HepG2 (cell line): Measurements from ENCODE around the gene TNS4. TPM values are rescaled to one million over a fixed set of nuclear protein-coding genes. Genes with fewer than 3 reads are reported as not detected.

Experiments
- ETV5 ChIP-seq: IDR thresholded peaks from 2 replicates; pipeline ENCODE4 v1.6.1; 2018; ENCODE audit warnings: missing biosample characterization, missing genetic modification reagents, inconsistent platforms, borderline replicate concordance
- KIAA2018 ChIP-seq: sonication (generic); formaldehyde crosslinking; IDR thresholded peaks from 2 replicates; pipeline ENCODE4 v1.5.0; 2020; ENCODE audit warnings: mild to moderate bottlenecking, missing genetic modification reagents, borderline replicate concordance
- KLF13 ChIP-seq: sonication (generic); formaldehyde crosslinking; IDR thresholded peaks from 2 replicates; pipeline ENCODE4 v1.4.0; 2020; ENCODE audit warnings: mild to moderate bottlenecking, missing genetic modification reagents
- THAP9 ChIP-seq: sonication (generic); formaldehyde crosslinking; IDR thresholded peaks from 2 replicates; pipeline ENCODE4; 2020; ENCODE audit warnings: missing genetic modification reagents, mild to moderate bottlenecking, borderline replicate concordance
- TOE1 ChIP-seq: sonication (generic); formaldehyde crosslinking; IDR thresholded peaks from 2 replicates; pipeline ENCODE4 v1.4.0; 2020; ENCODE audit warnings: mild to moderate bottlenecking, missing genetic modification reagents
- UBTF ChIP-seq: sonication (generic); formaldehyde crosslinking; IDR thresholded peaks from 2 replicates; pipeline ENCODE4 v1.4.0; 2020; ENCODE audit warnings: mild to moderate bottlenecking, missing genetic modification reagents
- ZBTB44 ChIP-seq: sonication (generic); formaldehyde crosslinking; IDR thresholded peaks from 2 replicates; pipeline ENCODE4 v1.4.0; 2020; ENCODE audit warnings: missing genetic modification reagents
- ZFP36L1 ChIP-seq: sonication (generic); formaldehyde crosslinking; IDR thresholded peaks from 2 replicates; pipeline ENCODE4 v1.8.0; 2022; ENCODE audit warnings: mild to moderate bottlenecking, missing genetic modification reagents, moderate library complexity
- ZNF317 ChIP-seq: sonication (generic); formaldehyde crosslinking; IDR thresholded peaks from 2 replicates; pipeline ENCODE4 v1.5.0; 2020; ENCODE audit warnings: mild to moderate bottlenecking, missing genetic modification reagents
- ZNF44 ChIP-seq: sonication (generic); formaldehyde crosslinking; IDR thresholded peaks from 2 replicates; pipeline ENCODE4 v1.5.1; 2020; ENCODE audit warnings: mild to moderate bottlenecking, missing genetic modification reagents
- polyA plus RNA-seq, 8 experiments: library from polyadenylated mRNA; depleted of rRNA in 3 of 8; stranded (reverse) in 7 of 8; unstranded in 1 of 8; fragments of >200 nt; fragmentation: Illumina TruSeq in 4 of 8; extraction: Trizol in 4 of 8; gene quantifications; 2 replicates each; pipeline versions ENCODE4 v1.2.1 to v1.2.3, GENCODE V29; 2011 to 2016; ENCODE audit warnings: low read depth in 4 of 8, missing spikeins in 1 of 8, mixed read lengths in 1 of 8; ENCODE audit not compliant: insufficient read depth in 1 of 8
- total RNA-seq, 5 experiments: library from RNA; depleted of rRNA; stranded (reverse); fragments of >200 nt; fragmentation: Illumina TruSeq; extraction: Trizol; gene quantifications; 2 replicates each; pipeline ENCODE4 v1.2.3, GENCODE V29; 2016; ENCODE audit warnings: low read depth in 1 of 5

TNS4 gene
- total and polyA plus RNA-seq, 2 of the 13 experiments (the other 11 are each of a cell fraction or from before 2014, with no cell fraction given): 0.58 to 2.1 TPM

- TF ChIP-seq ETV5 (peak; percentile 100), TOE1 (CRISPR knock-in tag) (peak; percentile 98), ZNF44 (CRISPR knock-in tag) (0 out of 2 replicates have a peak, but pooled peaks have one; percentile 19), KLF13 (CRISPR knock-in tag) (no peak), ZFP36L1 (CRISPR knock-in tag) (peak; percentile 63; the same call in 1 of the 2 replicates), ZNF317 (CRISPR knock-in tag) (peak; percentile 69; the same call in 1 of the 2 replicates), ZBTB44 (CRISPR knock-in tag) (peak; percentile 80; the same call in 1 of the 2 replicates), UBTF (CRISPR knock-in tag) (peak; percentile 74), THAP9 (CRISPR knock-in tag) (peak; percentile 68; the same call in 1 of the 2 replicates), KIAA2018 (CRISPR knock-in tag) (no peak)
Observed at GRCh38 chr17:40548982-40549685, 47.7 kb upstream of the TNS4 start (continued).
